HepG2 (cell line): Measurements from ENCODE around the gene TESK1. TPM values are rescaled to one million over a fixed set of nuclear protein-coding genes. Genes with fewer than 3 reads are reported as not detected.

Experiments used
- ATAC-seq: fragments of 200-7000 bp; cut with Tn5 transposase; 3 replicates; pipeline ENCODE4 v1.9.1; 2020; ENCODE audit warnings: mild to moderate bottlenecking, moderate library complexity
- BruUV-seq: library from RNA; stranded (reverse); fragments of 400-500 nt; replicated peaks from 2 replicates; lab custom pipeline; 2021; lab: Mats Ljungman, UMichigan
- CTCF ChIA-PET: fragments of 300-600 bp; formaldehyde crosslinking; extraction: SDS; loops from one replicate; lab custom pipeline; 2021; ENCODE audit warnings: low total read pairs, inconsistent platforms, low intra/inter-chr PET ratio; lab: Yijun Ruan, JAX
- POLR2A ChIA-PET: fragments of 350-600 bp; sonication (Branson Sonifier 250); formaldehyde crosslinking; loops from one replicate; lab custom pipeline; 2020; ENCODE audit warnings: antibody characterized with exemption, inconsistent platforms; lab: Yijun Ruan, JAX
- DNase-seq: peaks from one replicate; pipeline ENCODE4 v3.0.0-alpha.2; 2015; ENCODE audit warnings: low spot score
- FAIRE-seq: peaks from 3 replicates; lab custom pipeline; 2011; peaks lifted over from hg19 to GRCh38; lab: Jason Lieb, UNC
- H2AFZ ChIP-seq: one replicate; pipeline ENCODE4 v1.6.1; 2011; ENCODE audit warnings: low read length, inconsistent platforms
- H3K27ac ChIP-seq: fragments of 300-600 bp; 3 replicates; pipeline ENCODE4 v1.8.0; 2011; ENCODE audit warnings: mixed run types, mild to moderate bottlenecking, mixed read lengths, low read length, inconsistent platforms; ENCODE audit not compliant: insufficient read depth; ENCODE audit errors: extremely low read length
- H3K27me3 ChIP-seq, 2 experiments: fragments of 200-600 bp in 1 of 2; 2 replicates in 1 of 2; 3 replicates in 1 of 2; pipeline versions ENCODE4 v1.6.0 to v1.8.0; 2011; ENCODE audit warnings: low read length in 2 of 2, mild to moderate bottlenecking in 2 of 2, moderate library complexity in 2 of 2, inconsistent platforms in 1 of 2; ENCODE audit not compliant: insufficient read depth in 2 of 2, control insufficient read depth in 1 of 2
- H3K36me3 ChIP-seq, 2 experiments: fragments of 200-600 bp in 1 of 2; replicated peaks in 1 of 2; 2 replicates in 1 of 2; 3 replicates in 1 of 2; pipeline versions ENCODE4 v1.5.1 to v1.8.0; 2011; ENCODE audit warnings: low read length in 2 of 2, inconsistent platforms in 1 of 2; ENCODE audit not compliant: insufficient read depth in 2 of 2, control insufficient read depth in 1 of 2
- H3K4me1 ChIP-seq: 2 replicates; pipeline ENCODE4 v1.5.1; 2012; ENCODE audit warnings: low read length, inconsistent platforms; ENCODE audit not compliant: insufficient read depth
- H3K4me2 ChIP-seq: 2 replicates; pipeline ENCODE4 v1.6.0; 2011; ENCODE audit warnings: low read depth, low read length, inconsistent platforms
- H3K4me3 ChIP-seq, 3 experiments: fragments of 200-600 bp in 1 of 3; sonication (generic), shearing (Covaris generic) in 1 of 3; replicated peaks in 1 of 3; 2 replicates each; pipeline ENCODE4 v1.5.1; 2011 to 2016; ENCODE audit warnings: low read length in 3 of 3, inconsistent platforms in 2 of 3, low read depth in 2 of 3, mild to moderate bottlenecking in 2 of 3, control low read depth in 1 of 3, mixed read lengths in 1 of 3; ENCODE audit not compliant: insufficient read depth in 1 of 3
- H3K79me2 ChIP-seq: one replicate; pipeline ENCODE4 v1.6.1; 2011; ENCODE audit warnings: low read length, inconsistent platforms; ENCODE audit not compliant: insufficient read depth
- H3K9ac ChIP-seq: 2 replicates; pipeline ENCODE4 v1.6.0; 2011; ENCODE audit warnings: mild to moderate bottlenecking, low read depth, low read length, inconsistent platforms; ENCODE audit not compliant: insufficient read depth
- H3K9me3 ChIP-seq: 2 replicates; pipeline ENCODE4 v1.5.1; 2012; ENCODE audit warnings: mild to moderate bottlenecking, low read length
- H4K20me1 ChIP-seq: 2 replicates; pipeline ENCODE4 v1.6.0; 2011; ENCODE audit warnings: inconsistent platforms, mild to moderate bottlenecking, low read length, moderate library complexity; ENCODE audit not compliant: insufficient read depth
- ATF7-NPFF ChIP-seq: sonication (generic); formaldehyde crosslinking; IDR thresholded peaks from 2 replicates; pipeline ENCODE4 v1.8.1; 2023; ENCODE audit warnings: mild to moderate bottlenecking, low read depth, missing genetic modification reagents, moderate library complexity
- CBX1 ChIP-seq: IDR thresholded peaks from one replicate; pipeline ENCODE4 v1.6.1; 2016; ENCODE audit warnings: antibody characterized with exemption, low read depth
- CBX5 ChIP-seq: sonication (generic); formaldehyde crosslinking; IDR thresholded peaks from 2 replicates; pipeline ENCODE4 v1.4.0; 2020; ENCODE audit warnings: missing genetic modification reagents, borderline replicate concordance
- GATA4 ChIP-seq: sonication (generic); IDR thresholded peaks from 2 replicates; pipeline ENCODE4 v1.6.1; 2016; ENCODE audit warnings: antibody characterized with exemption, low read depth, borderline replicate concordance
- IRX3 ChIP-seq: sonication (generic); formaldehyde crosslinking; IDR thresholded peaks from 2 replicates; pipeline ENCODE4 v1.8.1; 2023; ENCODE audit warnings: mild to moderate bottlenecking, low read depth, missing genetic modification reagents, borderline replicate concordance
- JUNB ChIP-seq: sonication (generic); formaldehyde crosslinking; IDR thresholded peaks from 2 replicates; pipeline ENCODE4 v1.8.0; 2022; ENCODE audit warnings: missing genetic modification reagents, mild to moderate bottlenecking, borderline replicate concordance
- KAT8 ChIP-seq: IDR thresholded peaks from 2 replicates; pipeline ENCODE4 v1.6.1; 2016; ENCODE audit warnings: missing genetic modification reagents, missing compliant biosample characterization
- KDM5B ChIP-seq: sonication (generic); formaldehyde crosslinking; IDR thresholded peaks from 2 replicates; pipeline ENCODE4 v1.4.0; 2020; ENCODE audit warnings: missing genetic modification reagents, mild to moderate bottlenecking, borderline replicate concordance
- MEIS1 ChIP-seq: sonication (generic); formaldehyde crosslinking; IDR thresholded peaks from 2 replicates; pipeline ENCODE4 v1.9.0; 2021; ENCODE audit warnings: mild to moderate bottlenecking, missing genetic modification reagents, moderate library complexity, borderline replicate concordance
- SNAI1 ChIP-seq: sonication (generic); formaldehyde crosslinking; IDR thresholded peaks from 2 replicates; pipeline ENCODE4 v1.5.0; 2020; ENCODE audit warnings: mild to moderate bottlenecking, missing genetic modification reagents, borderline replicate concordance
- STAT5B ChIP-seq: sonication (generic); formaldehyde crosslinking; IDR thresholded peaks from 2 replicates; pipeline ENCODE4 v1.4.0; 2020; ENCODE audit warnings: missing genetic modification reagents
- TEAD3 ChIP-seq: optimal IDR thresholded peaks from 2 replicates; pipeline ENCODE3; 2016; ENCODE audit warnings: borderline replicate concordance
- ZFP82 ChIP-seq: sonication (generic); formaldehyde crosslinking; IDR thresholded peaks from 2 replicates; pipeline ENCODE4 v1.5.1; 2020; ENCODE audit warnings: mild to moderate bottlenecking, missing genetic modification reagents, borderline replicate concordance
- ZNF12 ChIP-seq: sonication (generic); formaldehyde crosslinking; IDR thresholded peaks from 2 replicates; pipeline ENCODE4 v1.5.0; 2020; ENCODE audit warnings: missing genetic modification reagents
- WGBS: methylation state at CpG from one replicate; pipeline ENCODE4 v1.1.6; 2017; ENCODE audit warnings: low lambda C conversion rate; 5-methylcytosine and 5-hydroxymethylcytosine counted together
- in situ Hi-C: cut with HindIII; loops from 2 replicates; pipeline ENCODE4 v1.10.0; 2017; ENCODE audit warnings: low pct_unique_long_range_greater_than_20kb; ENCODE audit not compliant: extremely low pct_ligation_motif_present
- intact Hi-C: fragments of 100-400 bp; cut with micrococcal nuclease; formaldehyde crosslinking; loops from one replicate; pipeline ENCODE4 v1.10.0; 2022; ENCODE audit not compliant: unreplicated experiment
- polyA plus RNA-seq, 8 experiments: library from polyadenylated mRNA; depleted of rRNA in 3 of 8; stranded (reverse) in 7 of 8; unstranded in 1 of 8; fragments of >200 nt; fragmentation: Illumina TruSeq in 4 of 8; extraction: Trizol in 4 of 8; gene quantifications; 2 replicates each; pipeline versions ENCODE4 v1.2.1 to v1.2.3, GENCODE V29; 2011 to 2016; ENCODE audit warnings: low read depth in 4 of 8, missing spikeins in 1 of 8, mixed read lengths in 1 of 8; ENCODE audit not compliant: insufficient read depth in 1 of 8
- total RNA-seq, 5 experiments: library from RNA; depleted of rRNA; stranded (reverse); fragments of >200 nt; fragmentation: Illumina TruSeq; extraction: Trizol; gene quantifications; 2 replicates each; pipeline ENCODE4 v1.2.3, GENCODE V29; 2016; ENCODE audit warnings: low read depth in 1 of 5
- TF ChIP-seq, protein P1 (sequence below): sonication (generic); formaldehyde crosslinking; conservative IDR thresholded peaks from 2 replicates; pipeline ENCODE4 v1.4.0; 2020; ENCODE audit warnings: missing genetic modification reagents
- TF ChIP-seq, protein P2 (sequence below): sonication (generic); formaldehyde crosslinking; IDR thresholded peaks from 2 replicates; pipeline ENCODE4 v1.5.0; 2020; ENCODE audit warnings: mild to moderate bottlenecking, missing genetic modification reagents, borderline replicate concordance
- TF ChIP-seq, protein P3 (sequence below): sonication (generic); formaldehyde crosslinking; IDR thresholded peaks from 2 replicates; pipeline ENCODE4 v1.4.0; 2020; ENCODE audit warnings: mild to moderate bottlenecking, missing genetic modification reagents
- TF ChIP-seq, protein P4 (sequence below): sonication (generic); formaldehyde crosslinking; conservative IDR thresholded peaks from 2 replicates; pipeline ENCODE4 v1.4.0; 2020; ENCODE audit warnings: missing genetic modification reagents

The TESK1 gene
- total and polyA plus RNA-seq, 2 of the 13 experiments (the other 11 are each of a cell fraction or from before 2014, with no cell fraction given): 7.3 to 13.6 TPM

DNA sequence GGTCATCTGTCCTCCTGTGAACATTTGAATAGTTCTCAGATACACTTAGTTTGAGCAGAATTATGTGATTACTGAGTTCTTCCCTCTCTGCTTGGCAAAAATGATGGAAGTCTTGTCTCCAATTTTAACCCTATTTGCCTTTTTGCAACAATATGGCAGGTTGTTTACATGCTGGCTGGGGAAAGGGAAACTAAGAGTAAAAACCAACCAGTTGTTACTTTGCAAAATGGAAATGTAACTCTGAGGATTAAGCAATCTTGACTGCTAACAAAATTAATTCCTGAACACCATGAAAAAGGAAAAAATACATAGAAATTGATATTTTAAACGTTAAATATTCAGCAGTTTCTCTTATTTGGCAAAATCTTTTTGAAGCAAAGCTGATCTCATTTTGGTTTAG lies 34.6 kb downstream of the TESK1 start:
- Histone ChIP-seq H3K27ac (no peak overlapping the region), H3K4me2 (no peak overlapping the region), H3K27me3 (no peaks in the 10 kb centered on the region), H2AFZ (no peak overlapping the region), H3K4me3 (no peak overlapping the region), H3K9me3 (no peaks in the 10 kb centered on the region), H3K4me1 (peaks cover 1% of the 10 kb centered on the region; the same call in 1 of the 2 replicates), H4K20me1 (no peaks in the 10 kb centered on the region), H3K36me3 (no peaks in the 10 kb centered on the region), H3K79me2 (no peaks in the 10 kb centered on the region), H3K9ac (no peak overlapping the region)
- FAIRE-seq (no peak), ATAC-seq (no peak), DNase-seq (no peak)
- in situ Hi-C loops: no loop called here
- intact Hi-C loops: loop anchor here (10.0 kb wide), 2 partner anchors 55 to 245 kb away; no protein-coding TSS in a partner anchor
- ChIA-PET POLR2A (interaction anchor here (1.4 kb wide), 1 partner anchor 8 kb away, joined by 3 read pairs; no protein-coding TSS in a partner anchor), CTCF (no interaction called here)
- BruUV-seq: no TSS peak
- 19% methylated on average over 1 of the region's 1 CpG for WGBS
- TF ChIP-seq KAT8 (CRISPR knock-in tag) (no peak), CBX5 (no peak), ZNF12 (CRISPR knock-in tag) (no peak), ZFP82 (no peak), CBX1 (no peak), ATF7-NPFF (CRISPR knock-in tag) (no peak), TEAD3 (no peak), IRX3 (CRISPR knock-in tag) (no peak), STAT5B (CRISPR knock-in tag) (no peak), SNAI1 (CRISPR knock-in tag) (no peak), MEIS1 (no peak), JUNB (CRISPR knock-in tag) (no peak), GATA4 (no peak), KDM5B (no peak)
- TF ChIP-seq, protein P1, sequence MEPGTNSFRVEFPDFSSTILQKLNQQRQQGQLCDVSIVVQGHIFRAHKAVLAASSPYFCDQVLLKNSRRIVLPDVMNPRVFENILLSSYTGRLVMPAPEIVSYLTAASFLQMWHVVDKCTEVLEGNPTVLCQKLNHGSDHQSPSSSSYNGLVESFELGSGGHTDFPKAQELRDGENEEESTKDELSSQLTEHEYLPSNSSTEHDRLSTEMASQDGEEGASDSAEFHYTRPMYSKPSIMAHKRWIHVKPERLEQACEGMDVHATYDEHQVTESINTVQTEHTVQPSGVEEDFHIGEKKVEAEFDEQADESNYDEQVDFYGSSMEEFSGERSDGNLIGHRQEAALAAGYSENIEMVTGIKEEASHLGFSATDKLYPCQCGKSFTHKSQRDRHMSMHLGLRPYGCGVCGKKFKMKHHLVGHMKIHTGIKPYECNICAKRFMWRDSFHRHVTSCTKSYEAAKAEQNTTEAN (CRISPR knock-in tag): no peak
- TF ChIP-seq, protein P2, sequence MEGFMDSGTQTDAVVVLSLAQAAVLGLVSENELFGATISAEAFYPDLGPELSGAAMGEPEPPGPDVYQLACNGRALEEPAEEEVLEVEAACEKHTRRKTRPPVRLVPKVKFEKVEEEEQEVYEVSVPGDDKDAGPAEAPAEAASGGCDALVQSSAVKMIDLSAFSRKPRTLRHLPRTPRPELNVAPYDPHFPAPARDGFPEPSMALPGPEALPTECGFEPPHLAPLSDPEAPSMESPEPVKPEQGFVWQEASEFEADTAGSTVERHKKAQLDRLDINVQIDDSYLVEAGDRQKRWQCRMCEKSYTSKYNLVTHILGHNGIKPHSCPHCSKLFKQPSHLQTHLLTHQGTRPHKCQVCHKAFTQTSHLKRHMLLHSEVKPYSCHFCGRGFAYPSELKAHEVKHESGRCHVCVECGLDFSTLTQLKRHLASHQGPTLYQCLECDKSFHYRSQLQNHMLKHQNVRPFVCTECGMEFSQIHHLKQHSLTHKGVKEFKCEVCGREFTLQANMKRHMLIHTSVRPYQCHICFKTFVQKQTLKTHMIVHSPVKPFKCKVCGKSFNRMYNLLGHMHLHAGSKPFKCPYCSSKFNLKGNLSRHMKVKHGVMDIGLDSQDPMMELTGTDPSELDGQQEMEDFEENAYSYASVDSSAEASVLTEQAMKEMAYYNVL (CRISPR knock-in tag): no peak
- TF ChIP-seq, protein P3, sequence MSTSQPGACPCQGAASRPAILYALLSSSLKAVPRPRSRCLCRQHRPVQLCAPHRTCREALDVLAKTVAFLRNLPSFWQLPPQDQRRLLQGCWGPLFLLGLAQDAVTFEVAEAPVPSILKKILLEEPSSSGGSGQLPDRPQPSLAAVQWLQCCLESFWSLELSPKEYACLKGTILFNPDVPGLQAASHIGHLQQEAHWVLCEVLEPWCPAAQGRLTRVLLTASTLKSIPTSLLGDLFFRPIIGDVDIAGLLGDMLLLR: no peak
- TF ChIP-seq, protein P4, sequence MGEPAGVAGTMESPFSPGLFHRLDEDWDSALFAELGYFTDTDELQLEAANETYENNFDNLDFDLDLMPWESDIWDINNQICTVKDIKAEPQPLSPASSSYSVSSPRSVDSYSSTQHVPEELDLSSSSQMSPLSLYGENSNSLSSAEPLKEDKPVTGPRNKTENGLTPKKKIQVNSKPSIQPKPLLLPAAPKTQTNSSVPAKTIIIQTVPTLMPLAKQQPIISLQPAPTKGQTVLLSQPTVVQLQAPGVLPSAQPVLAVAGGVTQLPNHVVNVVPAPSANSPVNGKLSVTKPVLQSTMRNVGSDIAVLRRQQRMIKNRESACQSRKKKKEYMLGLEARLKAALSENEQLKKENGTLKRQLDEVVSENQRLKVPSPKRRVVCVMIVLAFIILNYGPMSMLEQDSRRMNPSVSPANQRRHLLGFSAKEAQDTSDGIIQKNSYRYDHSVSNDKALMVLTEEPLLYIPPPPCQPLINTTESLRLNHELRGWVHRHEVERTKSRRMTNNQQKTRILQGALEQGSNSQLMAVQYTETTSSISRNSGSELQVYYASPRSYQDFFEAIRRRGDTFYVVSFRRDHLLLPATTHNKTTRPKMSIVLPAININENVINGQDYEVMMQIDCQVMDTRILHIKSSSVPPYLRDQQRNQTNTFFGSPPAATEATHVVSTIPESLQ (CRISPR knock-in tag): no peak
